HAP-1 (cell line): ENCODE results near the gene BTRC.
"Not testable (repeated sequence)": the region's sequence is repeated elsewhere in the genome, so short reads cannot be mapped to it uniquely, and the experiment has no call there.

Source experiments
- DNase-seq, 2 experiments: peaks; one replicate each; pipeline ENCODE4 v3.0.0-alpha.2; 2016 to 2020; ENCODE audit warnings: low spot score in 2 of 2
- H3K27me3 ChIP-seq: fragments of 250-450 bp; sonication (Bioruptor Pico); 2 replicates; pipeline ENCODE4 v1.5.1; 2020; ENCODE audit warnings: low read depth, mild to moderate bottlenecking, moderate library complexity
- H3K36me3 ChIP-seq: fragments of 250-450 bp; sonication (Bioruptor Pico); replicated peaks from 2 replicates; pipeline ENCODE4 v1.5.1; 2020; ENCODE audit warnings: mild to moderate bottlenecking
- H3K4me1 ChIP-seq: fragments of 250-450 bp; sonication (Bioruptor Pico); 2 replicates; pipeline ENCODE4 v1.5.1; 2020; ENCODE audit warnings: mild to moderate bottlenecking
- H3K4me3 ChIP-seq: fragments of 250-450 bp; sonication (Bioruptor Pico); 2 replicates; pipeline ENCODE4 v1.5.1; 2020; ENCODE audit warnings: mild to moderate bottlenecking, moderate library complexity
- H3K9me3 ChIP-seq: fragments of 250-450 bp; sonication (Bioruptor Pico); 2 replicates; pipeline ENCODE4 v1.5.1; 2020; ENCODE audit warnings: mild to moderate bottlenecking, moderate library complexity
- in situ Hi-C: fragments of 300-500 bp; cut with MboI; formaldehyde crosslinking; loops from 3 replicates; pipeline ENCODE4 v1.14.3; 2020; ENCODE audit warnings: low sequenced_read_pairs, inconsistent platforms, mixed read lengths

Gene BTRC

GRCh38 chr10:101579516-101579870, 225.5 kb downstream of the BTRC start:
- Histone ChIP-seq H3K27me3 (no peaks in the 10 kb centered on the region), H3K36me3 (peaks cover 27% of the 10 kb centered on the region), H3K4me3 (no peak overlapping the region), H3K4me1 (no peaks in the 10 kb centered on the region), H3K9me3 (no peaks in the 10 kb centered on the region)
- in situ Hi-C loops, result no loop called here
- no peak for DNase-seq

DNA sequence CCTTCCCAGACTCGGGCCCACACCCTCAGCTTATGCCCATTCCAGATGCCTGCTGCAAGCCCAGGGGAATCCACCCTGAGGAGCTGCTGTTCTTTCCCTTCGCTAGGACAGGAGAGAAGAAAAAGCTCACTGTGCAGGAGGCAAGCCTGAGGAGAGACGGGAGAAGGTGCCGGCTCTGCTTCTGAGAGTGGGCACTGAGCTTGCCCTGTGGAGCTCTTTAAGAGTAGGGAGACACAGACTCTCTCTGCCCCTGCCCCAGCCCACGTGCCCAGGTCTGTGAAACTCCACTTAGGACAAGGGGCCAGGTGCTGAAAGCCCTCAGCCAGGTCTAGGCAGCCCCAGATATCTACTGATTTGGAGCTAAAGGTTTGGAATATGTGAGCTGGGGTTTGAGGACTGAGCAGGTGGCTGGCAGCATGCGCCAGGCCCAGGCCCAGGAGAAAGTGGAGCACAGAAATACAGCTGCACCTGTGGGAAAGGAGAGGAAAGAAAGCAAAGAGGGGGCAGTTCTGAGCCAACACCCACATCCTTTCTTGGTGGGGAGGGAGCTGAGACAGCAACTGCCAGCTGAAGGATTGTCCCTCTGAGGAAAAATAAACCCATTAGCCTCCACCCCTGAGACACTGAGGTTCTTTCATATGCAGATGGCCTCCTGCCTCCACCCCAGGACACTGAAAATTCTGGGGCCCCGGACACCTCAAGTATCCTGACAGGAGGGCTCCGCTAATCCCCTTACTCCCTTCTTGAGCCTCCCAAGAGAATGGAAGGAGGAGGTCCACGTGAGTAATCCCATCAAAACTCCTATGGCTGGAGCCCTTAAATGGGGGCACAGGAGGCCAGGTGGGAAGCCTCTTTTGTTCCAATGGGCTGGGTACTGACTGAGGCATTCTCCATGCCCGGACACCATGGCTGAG, 226.8 kb downstream of the BTRC start:
- H3K36me3 ChIP-seq, result peaks cover 38% of the 10 kb centered on the region
- no peak for DNase-seq
- no peaks in the 10 kb centered on the region for H3K4me1 ChIP-seq
- no peak overlapping the region for H3K4me3 ChIP-seq
- in situ Hi-C loops, result no loop called here
- no peaks in the 10 kb centered on the region for H3K27me3 ChIP-seq
- H3K9me3 ChIP-seq, result no peaks in the 10 kb centered on the region

- H3K9me3 ChIP-seq, result no peaks in the 10 kb centered on the region
- DNase-seq, result no peak
- in situ Hi-C loops, result no loop called here
- H3K4me1 ChIP-seq, result no peaks in the 10 kb centered on the region; the same call in 1 of the 2 replicates
- H3K4me3 ChIP-seq, result no peak overlapping the region
- no peaks in the 10 kb centered on the region for H3K27me3 ChIP-seq
- peaks cover 22% of the 10 kb centered on the region for H3K36me3 ChIP-seq
Measured at GRCh38 chr10:101585841-101586240, 231.9 kb downstream of the BTRC start.

GRCh38 chr10:101587725-101588653, 234.0 kb downstream of the BTRC start, which contains the start of the genes DPCD and POLL:
Gene DPCD, plus strand, starts transcription at chr10:101588321. Its CDS starts 16 bp downstream, at chr10:101588337.
Gene POLL, minus strand, starts transcription at chr10:101588257. Its CDS starts 897 bp downstream, at chr10:101587360.
- Histone ChIP-seq H3K27me3 (no peaks in the 10 kb centered on the region), H3K9me3 (no peaks in the 10 kb centered on the region), H3K36me3 (peaks cover 18% of the 10 kb centered on the region), H3K4me1 (no peaks in the 10 kb centered on the region; the same call in 1 of the 2 replicates), H3K4me3 (peak within 1 kb of the TSS; percentile 80)
- in situ Hi-C loops, result no loop called here
- DNase-seq, result peak; percentile 89 to 98

GRCh38 chr10:101588879-101589278, 234.9 kb downstream of the BTRC start:
- no peak for DNase-seq
- peaks cover 18% of the 10 kb centered on the region for H3K36me3 ChIP-seq
- peak overlapping the region; percentile 80 for H3K4me3 ChIP-seq
- in situ Hi-C loops, result no loop called here
- no peaks in the 10 kb centered on the region for H3K27me3 ChIP-seq
- no peaks in the 10 kb centered on the region for H3K9me3 ChIP-seq
- H3K4me1 ChIP-seq, result no peaks in the 10 kb centered on the region; the same call in 1 of the 2 replicates

- DNase-seq, H3K9me3 ChIP-seq, H3K4me3 ChIP-seq, in situ Hi-C loops, H3K36me3 ChIP-seq, H3K27me3 ChIP-seq: not testable (repeated sequence)
- peaks cover 31% of the 10 kb centered on the region for H3K4me1 ChIP-seq
Measured at GRCh38 chr10:101593331-101593730, 239.4 kb downstream of the BTRC start.

DNA sequence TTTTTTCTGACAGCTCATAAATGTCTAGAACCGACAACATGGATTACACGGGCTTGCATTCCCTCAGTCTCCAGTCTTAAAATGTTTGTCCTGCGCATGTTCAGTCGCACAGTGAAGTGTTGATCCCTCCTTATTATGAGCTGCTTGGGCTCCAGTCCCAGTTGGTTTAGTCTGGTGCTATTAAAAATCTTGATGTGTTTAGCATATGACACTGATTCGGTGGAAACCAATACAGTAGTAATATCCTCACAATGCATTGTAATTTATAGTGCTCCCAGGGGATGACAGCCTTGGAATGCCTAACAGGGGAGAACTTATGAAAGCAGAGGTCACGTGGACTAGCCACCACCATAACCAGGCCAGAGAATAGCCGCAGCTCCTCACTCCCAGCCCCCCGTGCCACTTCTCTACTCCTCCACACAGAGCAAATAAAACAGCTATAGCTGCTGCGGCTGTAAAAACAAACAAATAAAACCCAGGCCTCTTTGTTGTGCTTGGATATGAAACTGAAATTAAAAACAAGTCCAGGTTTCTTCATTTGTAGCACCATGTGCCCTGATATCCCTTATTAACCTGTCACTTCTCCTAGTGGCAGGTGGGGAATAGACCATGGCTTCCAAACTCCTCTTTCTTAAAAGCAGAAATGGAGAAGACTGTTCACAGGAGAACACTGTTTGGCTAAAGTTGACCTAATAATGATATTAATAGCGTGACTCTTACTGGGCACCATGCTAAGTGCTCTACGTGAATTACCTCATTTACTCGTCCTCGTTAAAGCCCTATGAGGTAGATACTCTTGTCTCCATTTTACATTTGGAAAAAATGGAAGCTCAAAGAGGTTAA, 241.8 kb downstream of the BTRC start:
- Histone ChIP-seq H3K36me3 (no peaks in the 10 kb centered on the region), H3K9me3 (no peaks in the 10 kb centered on the region), H3K27me3 (no peaks in the 10 kb centered on the region), H3K4me3 (no peak overlapping the region), H3K4me1 (peaks cover 31% of the 10 kb centered on the region)
- DNase-seq, result peak; percentile 92 to 98
- in situ Hi-C loops, result no loop called here

DNA sequence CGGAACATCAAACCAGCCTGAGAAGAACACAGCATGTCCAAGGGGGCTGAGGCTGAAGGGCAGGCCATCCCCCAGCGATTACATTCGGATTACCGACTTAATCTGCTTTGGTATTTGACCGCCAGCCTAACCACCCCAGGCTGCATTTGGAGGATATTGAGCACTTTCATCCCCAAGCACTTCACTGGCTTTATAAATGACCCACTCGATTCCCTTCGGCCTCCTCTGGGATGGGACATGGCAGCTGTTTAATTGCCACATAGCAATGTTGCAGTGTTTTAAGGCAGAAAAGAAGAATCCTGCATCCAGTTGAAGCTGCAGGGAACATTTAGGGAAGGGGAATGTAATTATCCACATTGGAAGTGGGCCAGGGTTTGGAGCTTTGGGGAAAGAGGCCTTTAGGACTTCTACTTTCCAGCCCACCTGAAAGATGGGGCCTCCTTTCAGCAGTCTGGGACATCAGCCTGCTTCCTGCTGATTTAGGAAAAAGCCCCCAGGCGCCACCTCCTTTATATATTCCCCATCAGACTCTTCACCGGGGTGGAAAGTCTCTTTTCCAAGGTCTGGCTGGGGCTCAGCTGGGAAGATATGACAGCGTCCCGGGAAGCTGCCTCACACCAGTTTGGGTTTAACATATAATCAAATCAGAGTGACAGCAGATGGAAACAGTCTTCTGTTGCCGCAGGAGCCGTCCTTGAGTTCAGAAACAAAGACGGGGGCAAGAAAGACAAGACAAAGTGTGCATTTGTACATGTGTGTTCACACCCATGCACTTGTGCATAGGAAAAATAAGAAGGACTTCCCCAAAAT, 243.3 kb downstream of the BTRC start:
- Histone ChIP-seq H3K9me3 (no peaks in the 10 kb centered on the region), H3K27me3 (no peaks in the 10 kb centered on the region), H3K4me1 (peaks cover 31% of the 10 kb centered on the region), H3K4me3 (no peak overlapping the region), H3K36me3 (no peaks in the 10 kb centered on the region)
- peak; percentile 85 for DNase-seq
- in situ Hi-C loops, result no loop called here

GRCh38 chr10:101601541-101601940, 247.6 kb downstream of the BTRC start:
- no peaks in the 10 kb centered on the region; the same call in 1 of the 2 replicates for H3K36me3 ChIP-seq
- H3K4me1 ChIP-seq, result peaks cover 13% of the 10 kb centered on the region
- H3K27me3 ChIP-seq, result no peaks in the 10 kb centered on the region
- no peak overlapping the region for H3K4me3 ChIP-seq
- in situ Hi-C loops, result loop anchor here (25.0 kb wide), 1 partner anchor 411 kb away; no protein-coding TSS in a partner anchor
- no peak for DNase-seq
- no peaks in the 10 kb centered on the region for H3K9me3 ChIP-seq

GRCh38 chr10:101602761-101603398, 248.9 kb downstream of the BTRC start:
- in situ Hi-C loops, result loop anchor here (25.0 kb wide), 1 partner anchor 409 kb away; no protein-coding TSS in a partner anchor
- peak; percentile 85 to 91 for DNase-seq

More at GRCh38 chr10:101602761-101603398, 248.9 kb downstream of the BTRC start:
- Histone ChIP-seq H3K27me3 (no peaks in the 10 kb centered on the region), H3K4me3 (no peak overlapping the region), H3K9me3 (no peaks in the 10 kb centered on the region), H3K4me1 (peaks cover 2% of the 10 kb centered on the region), H3K36me3 (no peaks in the 10 kb centered on the region; the same call in 1 of the 2 replicates)
